HCT116 (cell line): Measurements from ENCODE around the gene TBL1X. TPM values are rescaled to one million over a fixed set of nuclear protein-coding genes. Genes with fewer than 3 reads are reported as not detected.

ENCODE experiments used
- ATAC-seq: fragments of 200-7000 bp; cut with Tn5 transposase; 2 replicates; pipeline ENCODE4 v1.9.1; 2020; ENCODE audit warnings: mild to moderate bottlenecking, moderate library complexity
- BruUV-seq: library from RNA; stranded (reverse); fragments of 400-500 nt; replicated peaks from 2 replicates; lab custom pipeline; 2021; lab: Mats Ljungman, UMichigan
- CTCF ChIA-PET: fragments of 300-600 bp; sonication (Branson Sonifier 250); formaldehyde crosslinking; loops from one replicate; lab custom pipeline; 2021; ENCODE audit warnings: antibody characterized with exemption; lab: Charles Lee
- POLR2A ChIA-PET: fragments of 300-600, 350-600 bp; sonication (Branson Sonifier 250); formaldehyde crosslinking; loops from one replicate; lab custom pipeline; 2021; ENCODE audit warnings: antibody characterized with exemption; lab: Charles Lee
- RAD21 ChIA-PET, 2 experiments: fragments of 300-600 bp; sonication (Branson Sonifier 250); formaldehyde crosslinking; loops; one replicate each; lab custom pipeline; 2023; ENCODE audit warnings: low total read pairs in 2 of 2; ENCODE audit not compliant: uncharacterized antibody in 2 of 2, unreplicated experiment in 2 of 2, low non-redundant PET in 1 of 2; lab: Charles Lee
- DNase-seq: peaks from one replicate; pipeline ENCODE4 v3.0.0-alpha.2; 2010; ENCODE audit warnings: low read depth, low spot score
- H2AFZ ChIP-seq: fragments of 200-600 bp; shearing (Covaris generic), sonication (generic); 2 replicates; pipeline ENCODE4 v1.6.1; 2017; ENCODE audit warnings: low read depth, mixed run types, mixed read lengths, antibody characterized with exemption, low read length; ENCODE audit not compliant: poor library complexity, severe bottlenecking
- H3K27ac ChIP-seq: 2 replicates; pipeline ENCODE4 v1.5.1; 2012; ENCODE audit warnings: low read depth, low read length
- H3K27me3 ChIP-seq: fragments of 200-600 bp; sonication (generic); 2 replicates; pipeline ENCODE4 v1.6.1; 2016; ENCODE audit warnings: mixed run types, low read length, mixed read lengths; ENCODE audit not compliant: insufficient read depth
- H3K36me3 ChIP-seq, 2 experiments: fragments of 200-500 bp in 1 of 2; fragments of 200-600 bp in 1 of 2; sonication (Bioruptor generic) in 1 of 2; sonication (generic) in 1 of 2; 2 replicates each; pipeline versions ENCODE4 v1.5.1 to v1.6.1; 2014 to 2016; ENCODE audit warnings: low read length in 2 of 2, inconsistent platforms in 1 of 2, mixed read lengths in 1 of 2, mixed run types in 1 of 2; ENCODE audit not compliant: insufficient read depth in 2 of 2, control insufficient read depth in 1 of 2
- H3K4me1 ChIP-seq, 2 experiments: fragments of 200-600 bp in 1 of 2; sonication (generic) in 1 of 2; 2 replicates each; pipeline versions ENCODE4 v1.5.1 to v1.6.1; 2012 to 2017; ENCODE audit warnings: low read length in 2 of 2, inconsistent platforms in 1 of 2, mild to moderate bottlenecking in 1 of 2, mixed read lengths in 1 of 2, mixed run types in 1 of 2, moderate library complexity in 1 of 2; ENCODE audit not compliant: insufficient read depth in 2 of 2, control insufficient read depth in 1 of 2
- H3K4me2 ChIP-seq: fragments of 200-600 bp; sonication (generic); 2 replicates; pipeline ENCODE4 v1.6.1; 2017; ENCODE audit warnings: mixed run types, low read length, mixed read lengths
- H3K4me3 ChIP-seq, 2 experiments: fragments of 200-600 bp in 1 of 2; sonication (generic) in 1 of 2; replicated peaks in 1 of 2; 2 replicates each; pipeline ENCODE4 v1.5.1; 2011 to 2016; ENCODE audit warnings: low read length in 2 of 2, control low read depth in 1 of 2, low read depth in 1 of 2, mild to moderate bottlenecking in 1 of 2, mixed read lengths in 1 of 2, mixed run types in 1 of 2
- H3K79me2 ChIP-seq: fragments of 200-600 bp; sonication (generic); 2 replicates; pipeline ENCODE4 v1.6.1; 2017; ENCODE audit warnings: mild to moderate bottlenecking, mixed run types, low read length, moderate library complexity, mixed read lengths; ENCODE audit not compliant: insufficient read depth
- H3K9ac ChIP-seq: fragments of 200-600 bp; sonication (generic); 2 replicates; pipeline ENCODE4 v1.6.1; 2016; ENCODE audit warnings: low read length, mixed read lengths
- H3K9me2 ChIP-seq: fragments of 200-600 bp; sonication (generic), shearing (Covaris generic); 2 replicates; pipeline ENCODE4 v1.6.1; 2017; ENCODE audit warnings: mixed run types, mild to moderate bottlenecking, moderate library complexity; ENCODE audit not compliant: insufficient read depth
- H3K9me3 ChIP-seq, 2 experiments: fragments of 200-500 bp in 1 of 2; fragments of 200-600 bp in 1 of 2; sonication (Bioruptor generic) in 1 of 2; sonication (generic) in 1 of 2; 2 replicates each; pipeline ENCODE4 v1.6.1; 2014 to 2017; ENCODE audit warnings: low read length in 2 of 2, mixed read lengths in 2 of 2, inconsistent platforms in 1 of 2, low read depth in 1 of 2, mild to moderate bottlenecking in 1 of 2, mixed run types in 1 of 2, moderate library complexity in 1 of 2; ENCODE audit not compliant: control insufficient read depth in 1 of 2, insufficient read depth in 1 of 2
- H4K20me1 ChIP-seq: fragments of 200-600 bp; sonication (generic), shearing (Covaris generic); 2 replicates; pipeline ENCODE4 v1.6.1; 2017; ENCODE audit warnings: mixed run types, mild to moderate bottlenecking, moderate library complexity; ENCODE audit not compliant: insufficient read depth
- ATF3 ChIP-seq: IDR thresholded peaks from 2 replicates; pipeline ENCODE4 v1.6.1; 2012
- CBX3 ChIP-seq: IDR thresholded peaks from 2 replicates; pipeline ENCODE4 v1.6.1; 2012; ENCODE audit warnings: low read depth
- CEBPB ChIP-seq: IDR thresholded peaks from 2 replicates; pipeline ENCODE4 v1.6.1; 2012; ENCODE audit warnings: low read depth
- EGR1 ChIP-seq: IDR thresholded peaks from 2 replicates; pipeline ENCODE4 v1.6.1; 2012; ENCODE audit warnings: low read depth
- EZH2phosphoT487 ChIP-seq: fragments of 200-600 bp; IDR thresholded peaks from 2 replicates; pipeline ENCODE4 v1.6.1; 2018; ENCODE audit warnings: antibody characterized with exemption, borderline replicate concordance
- JUND ChIP-seq: IDR thresholded peaks from 2 replicates; pipeline ENCODE4 v1.6.1; 2012
- MAX ChIP-seq: IDR thresholded peaks from 2 replicates; pipeline ENCODE4 v1.6.1; 2012
- POLR2AphosphoS5 ChIP-seq: IDR thresholded peaks from 2 replicates; pipeline ENCODE4 v1.6.1; 2011; ENCODE audit warnings: mild to moderate bottlenecking, low read depth, low read length, moderate library complexity
- SIN3A ChIP-seq: IDR thresholded peaks from 2 replicates; pipeline ENCODE4 v1.6.1; 2012; ENCODE audit warnings: low read depth
- TCF7L2 ChIP-seq: IDR thresholded peaks from 2 replicates; pipeline ENCODE4 v1.7.0; 2011; ENCODE audit warnings: borderline replicate concordance, inconsistent platforms; ENCODE audit not compliant: insufficient read depth, insufficient read length; ENCODE audit errors: extremely low read depth
- ZBTB33 ChIP-seq: IDR thresholded peaks from 2 replicates; pipeline ENCODE4 v1.6.1; 2011; ENCODE audit warnings: mild to moderate bottlenecking, low read length, moderate library complexity; ENCODE audit not compliant: insufficient replicate concordance; ENCODE audit errors: extremely low read depth
- ZNF274 ChIP-seq: fragments of 200-500 bp; sonication (Bioruptor generic); IDR thresholded peaks from 2 replicates; pipeline ENCODE4 v1.6.1; 2014; ENCODE audit warnings: mild to moderate bottlenecking, low read depth, low read length, inconsistent platforms
- intact Hi-C: fragments of 100-400 bp; cut with micrococcal nuclease; formaldehyde crosslinking; loops from 2 replicates; pipeline ENCODE4 v1.10.0; 2022
- total RNA-seq: library from RNA; stranded (reverse); gene quantifications from one replicate; pipeline ENCODE4 v1.2.1, GENCODE V29; 2021; ENCODE audit not compliant: unreplicated experiment

The TBL1X gene
- total RNA-seq, 1 experiment from 2014 or later, result 37.8 TPM

- no TSS peak for BruUV-seq
- Histone ChIP-seq H4K20me1 (no peaks in the 10 kb centered on the region), H3K9ac (no peak overlapping the region), H2AFZ (no peak overlapping the region), H3K9me2 (no peaks in the 10 kb centered on the region), H3K27ac (no peak overlapping the region), H3K9me3 (no peaks in the 10 kb centered on the region), H3K4me3 (no peak overlapping the region), H3K4me2 (no peak overlapping the region), H3K79me2 (no peaks in the 10 kb centered on the region), H3K27me3 (no peaks in the 10 kb centered on the region), H3K4me1 (no peaks in the 10 kb centered on the region), H3K36me3 (no peaks in the 10 kb centered on the region)
- RAD21 ChIA-PET, result no interaction called here
- DNase-seq (no peak), ATAC-seq (no peak)
- POLR2A ChIA-PET, result no interaction called here
- intact Hi-C loops, result no loop called here
- CTCF ChIA-PET, result no interaction called here
- TF ChIP-seq JUND (no peak), EZH2phosphoT487 (no peak), TCF7L2 (no peak), ZNF274 (no peak), CBX3 (no peak), MAX (no peak), ZBTB33 (no peak), EGR1 (no peak), CEBPB (no peak), POLR2AphosphoS5 (no peak), ATF3 (no peak), SIN3A (no peak)
These were observed 207.1 kb downstream of the TBL1X start for GRCh38 chrX:9671998-9672397.
